SK-N-SH (cell line): ENCODE results near the gene FIGNL2. TPM values are rescaled to one million over a fixed set of nuclear protein-coding genes. Genes with fewer than 3 reads are reported as not detected.

Experiments
- CTCF ChIA-PET: fragments of 300-600, 350-600 bp; formaldehyde crosslinking; extraction: SDS; loops from one replicate; lab custom pipeline; 2021; lab: Yijun Ruan, JAX
- POLR2A ChIA-PET: fragments of 350-600 bp; sonication (Branson Sonifier 250); formaldehyde crosslinking; extraction: SDS; loops from one replicate; lab custom pipeline; 2020; ENCODE audit warnings: antibody characterized with exemption, inconsistent platforms; lab: Yijun Ruan, JAX
- DNase-seq: peaks from one replicate; pipeline ENCODE4 v3.0.0; 2012
- H2AFZ ChIP-seq: fragments of 200-600 bp; sonication (generic); 2 replicates; pipeline ENCODE4 v1.8.1; 2016; ENCODE audit warnings: antibody characterized with exemption, mild to moderate bottlenecking, low read depth
- H3F3A ChIP-seq: fragments of 200-600 bp; sonication (generic); replicated peaks from 2 replicates; pipeline ENCODE3; 2016; ENCODE audit warnings: antibody characterized with exemption, mild to moderate bottlenecking; ENCODE audit not compliant: insufficient read depth
- H3K27ac ChIP-seq, 2 experiments: fragments of 200-500 bp in 1 of 2; fragments of 200-600 bp in 1 of 2; sonication (Bioruptor generic) in 1 of 2; sonication (generic), shearing (Covaris generic) in 1 of 2; 2 replicates each; pipeline versions ENCODE4 v1.5.1 to v1.6.1; 2014 to 2016; ENCODE audit warnings: low read depth in 2 of 2, inconsistent platforms in 1 of 2, low read length in 1 of 2, mild to moderate bottlenecking in 1 of 2, mixed read lengths in 1 of 2
- H3K27me3 ChIP-seq: fragments of 200-600 bp; sonication (generic), shearing (Covaris generic); 2 replicates; pipeline ENCODE4 v1.6.1; 2016; ENCODE audit warnings: mixed run types; ENCODE audit not compliant: insufficient read depth
- H3K36me3 ChIP-seq, 2 experiments: fragments of 200-500 bp in 1 of 2; fragments of 200-600 bp in 1 of 2; sonication (Bioruptor generic) in 1 of 2; sonication (generic) in 1 of 2; replicated peaks in 1 of 2; 2 replicates each; pipeline versions ENCODE3 to v1.5.1; 2014 to 2016; ENCODE audit warnings: low read length in 1 of 2, mild to moderate bottlenecking in 1 of 2; ENCODE audit not compliant: insufficient read depth in 2 of 2, control insufficient read depth in 1 of 2
- H3K4me1 ChIP-seq, 2 experiments: fragments of 200-500 bp in 1 of 2; fragments of 200-600 bp in 1 of 2; sonication (Bioruptor generic) in 1 of 2; sonication (generic), shearing (Covaris generic) in 1 of 2; 2 replicates each; pipeline versions ENCODE4 v1.5.1 to v1.6.1; 2014 to 2016; ENCODE audit warnings: low read depth in 1 of 2, low read length in 1 of 2, mixed run types in 1 of 2; ENCODE audit not compliant: insufficient read depth in 2 of 2, control insufficient read depth in 1 of 2
- H3K4me2 ChIP-seq: fragments of 200-600 bp; sonication (generic), shearing (Covaris generic); 2 replicates; pipeline ENCODE4 v1.6.1; 2017; ENCODE audit warnings: mixed run types
- H3K4me3 ChIP-seq, 2 experiments: fragments of 200-500 bp in 1 of 2; fragments of 200-600 bp in 1 of 2; sonication (Bioruptor generic) in 1 of 2; sonication (generic), shearing (Covaris generic) in 1 of 2; 2 replicates each; pipeline versions ENCODE4 v1.5.1 to v1.8.1; 2014 to 2016; ENCODE audit warnings: low read depth in 2 of 2, inconsistent platforms in 1 of 2, low read length in 1 of 2, mild to moderate bottlenecking in 1 of 2, mixed read lengths in 1 of 2, moderate library complexity in 1 of 2
- H3K79me2 ChIP-seq: fragments of 200-600 bp; sonication (generic); 2 replicates; pipeline ENCODE4 v1.8.1; 2017; ENCODE audit warnings: mild to moderate bottlenecking; ENCODE audit not compliant: insufficient read depth
- H3K9ac ChIP-seq: fragments of 200-600 bp; sonication (generic); 2 replicates; pipeline ENCODE4 v1.6.1; 2017; ENCODE audit warnings: mixed run types
- H3K9me2 ChIP-seq: fragments of 200-600 bp; sonication (generic); 2 replicates; pipeline ENCODE4 v1.6.1; 2017; ENCODE audit warnings: mixed run types
- H3K9me3 ChIP-seq: fragments of 200-600 bp; sonication (generic); 2 replicates; pipeline ENCODE4 v1.6.1; 2017; ENCODE audit warnings: mixed run types, mild to moderate bottlenecking, moderate library complexity
- H4K20me1 ChIP-seq: fragments of 200-600 bp; sonication (generic); 2 replicates; pipeline ENCODE4 v1.6.1; 2017; ENCODE audit warnings: mild to moderate bottlenecking, mixed run types; ENCODE audit not compliant: insufficient read depth
- CTCF ChIP-seq: fragments of 200-600 bp; sonication (generic); IDR thresholded peaks from 2 replicates; pipeline ENCODE4 v1.6.1; 2017; ENCODE audit warnings: antibody characterized with exemption, mild to moderate bottlenecking, moderate library complexity
- EP300 ChIP-seq, 2 experiments: IDR thresholded peaks; 2 replicates each; pipeline versions ENCODE4 v1.4.0 to v1.6.1; 2012; ENCODE audit warnings: borderline replicate concordance in 1 of 2, low read depth in 1 of 2, low read length in 1 of 2
- EZH2phosphoT487 ChIP-seq: fragments of 200-600 bp; sonication (generic); IDR thresholded peaks from 2 replicates; pipeline ENCODE4 v1.6.1; 2017; ENCODE audit warnings: low read depth, mixed run types, mild to moderate bottlenecking, antibody characterized with exemption, moderate library complexity, borderline replicate concordance
- FOXM1 ChIP-seq: IDR thresholded peaks from 2 replicates; pipeline ENCODE4 v1.4.0; 2012; ENCODE audit warnings: low read depth, mild to moderate bottlenecking
- GATA2 ChIP-seq: sonication (generic); formaldehyde crosslinking; IDR thresholded peaks from 2 replicates; pipeline ENCODE4 v1.5.0; 2020; ENCODE audit warnings: mild to moderate bottlenecking, missing genetic modification reagents
- JUND ChIP-seq: IDR thresholded peaks from 2 replicates; pipeline ENCODE4 v1.4.0; 2012
- MEF2A ChIP-seq: IDR thresholded peaks from 2 replicates; pipeline ENCODE4 v1.4.0; 2012; ENCODE audit warnings: low read depth, borderline replicate concordance
- MXI1 ChIP-seq: IDR thresholded peaks from 2 replicates; pipeline ENCODE4 v1.6.1; 2012; ENCODE audit warnings: mild to moderate bottlenecking, low read depth, low read length, improper control_type of control experiment
- NRF1 ChIP-seq: IDR thresholded peaks from 2 replicates; pipeline ENCODE4 v1.6.1; 2012; ENCODE audit warnings: low read depth, mild to moderate bottlenecking, low read length
- POLR2AphosphoS5 ChIP-seq: IDR thresholded peaks from 2 replicates; pipeline ENCODE4 v1.6.1; 2012; ENCODE audit warnings: low read depth, low read length
- RAD21 ChIP-seq: IDR thresholded peaks from 2 replicates; pipeline ENCODE4 v1.6.1; 2012; ENCODE audit warnings: mild to moderate bottlenecking, low read length
- RXRA ChIP-seq: IDR thresholded peaks from 2 replicates; pipeline ENCODE4 v1.4.0; 2012; ENCODE audit warnings: low read depth, mild to moderate bottlenecking, borderline replicate concordance
- SMC3 ChIP-seq: IDR thresholded peaks from 2 replicates; pipeline ENCODE4 v1.6.1; 2012; ENCODE audit warnings: low read depth, low read length, improper control_type of control experiment
- WGBS: methylation state at CpG from one replicate; pipeline ENCODE4 v1.1.6; 2017; ENCODE audit warnings: low lambda C conversion rate; 5-methylcytosine and 5-hydroxymethylcytosine counted together
- polyA plus RNA-seq, 3 experiments: library from polyadenylated mRNA; depleted of rRNA; stranded (reverse); fragments of >200 nt; gene quantifications; 2 replicates each; pipeline ENCODE4 v1.2.3, GENCODE V29; 2012

The FIGNL2 gene
- polyA plus RNA-seq, 1 of the 3 experiments (the other 2 are of a cell fraction): 0.05 TPM

- Histone ChIP-seq H3K9me2 (no peaks in the 10 kb centered on the region), H3K4me2 (no peak overlapping the region), H3K36me3 (no peaks in the 10 kb centered on the region), H3K9ac (no peak overlapping the region), H3K79me2 (no peaks in the 10 kb centered on the region), H2AFZ (no peak overlapping the region), H3F3A (peaks cover 11% of the 10 kb centered on the region), H3K4me1 (peaks cover 0 to 18% of the 10 kb centered on the region in 2 experiments; a peak in 2 of 4 replicates), H3K27ac (no peak overlapping the region), H3K9me3 (no peaks in the 10 kb centered on the region), H4K20me1 (no peaks in the 10 kb centered on the region), H3K4me3 (no peak overlapping the region), H3K27me3 (no peaks in the 10 kb centered on the region)
- no peak for DNase-seq
- POLR2A ChIA-PET: interaction anchor here (1.3 kb wide), 1 partner anchor 50 kb away, joined by 3 read pairs; no protein-coding TSS in a partner anchor
- TF ChIP-seq EZH2phosphoT487 (no peak), SMC3 (no peak), GATA2 (CRISPR knock-in tag) (no peak), POLR2AphosphoS5 (no peak), JUND (no peak), FOXM1 (no peak), MEF2A (no peak), NRF1 (no peak)
- CTCF ChIA-PET: interaction anchor here (1.7 to 4.9 kb wide), 6 partner anchors 12 to 233 kb away, joined by 7 to 46 read pairs (median 18); a partner anchor contains a TSS
- 80% methylated on average over 5 of the region's 5 CpGs for WGBS
These were observed 23.3 kb downstream of the FIGNL2 start for GRCh38 chr12:51825216-51825615.

- H4K20me1 ChIP-seq: no peaks in the 10 kb centered on the region
- DNase-seq: peak; percentile 66
- no peak overlapping the region for H3K27ac ChIP-seq
- H3K9me3 ChIP-seq: no peaks in the 10 kb centered on the region
- WGBS: 27% methylated on average over 6 of the region's 6 CpGs
- H3F3A ChIP-seq: peaks cover 23% of the 10 kb centered on the region
- H3K27me3 ChIP-seq: no peaks in the 10 kb centered on the region
- H3K9ac ChIP-seq: no peak overlapping the region
- ChIA-PET CTCF (interaction anchor here (0.7 to 4.9 kb wide), 28 partner anchors 9 to 407 kb away, joined by 3 to 46 read pairs (median 6); partner anchors contain the start of gene SLC4A8), POLR2A (interaction anchor here (0.9 kb wide), 1 partner anchor 21 kb away, joined by 4 read pairs; no protein-coding TSS in a partner anchor)
- peak; percentile 70 for TF ChIP-seq CTCF
- TF ChIP-seq RXRA: no peak
- no peak for TF ChIP-seq GATA2 (CRISPR knock-in tag)
- peak; percentile 75 for TF ChIP-seq SMC3
- TF ChIP-seq MXI1: no peak
- TF ChIP-seq JUND: no peak
- TF ChIP-seq RAD21: peak; percentile 78
- no peak for TF ChIP-seq EP300 (IDR thresholded peaks at IDR 0.05; ENCODE audit: borderline replicate concordance in 1 of 2, low read depth in 1 of 2, low read length in 1 of 2)
- no peak overlapping the region for H3K4me2 ChIP-seq
- H3K4me1 ChIP-seq: peaks cover 8 to 23% of the 10 kb centered on the region in 2 experiments; a peak in 2 of 4 replicates
- no peak overlapping the region for H2AFZ ChIP-seq
- no peaks in the 10 kb centered on the region for H3K9me2 ChIP-seq
- H3K4me3 ChIP-seq: no peak overlapping the region
- no peaks in the 10 kb centered on the region for H3K36me3 ChIP-seq
- no peaks in the 10 kb centered on the region for H3K79me2 ChIP-seq
These were observed 24.5 kb downstream of the FIGNL2 start for GRCh38 chr12:51823875-51824565.
